ENCODE data around the gene PRELID2. TPM values are rescaled to one million over a fixed set of nuclear protein-coding genes. Genes with fewer than 3 reads are reported as not detected.
A peak's percentile ranks its signal among the peaks of the same experiment; 100 is the strongest.

Gene PRELID2
- 10 to 100 TPM in 2 of 6 donors, 1 to 10 TPM in 4; 3.2 to 13.7 (median 6.5) TPM for total RNA-seq

GRCh38 chr5:145834917-145835847 is at the start of gene PRELID2:
Gene PRELID2, minus strand, starts transcription at chr5:145835342. Its CDS starts 91 bp downstream, at chr5:145835251.
- Histone ChIP-seq H3K36me3 (no peaks in the 10 kb centered on the region), H3K9me3 (no peaks in the 10 kb centered on the region), H3K4me1 (peaks cover 10 to 26% (median 17%) of the 10 kb centered on the region in 4 donors), H3K27ac (peak within 1 kb of the TSS; percentile 52 to 81 (median 65)), H3K4me3 (peak within 1 kb of the TSS; percentile 78 to 94 (median 84)), H3K27me3 (no peaks in the 10 kb centered on the region)
- 1 to 3% methylated on average over 22 to 63 of the region's 71 CpGs for WGBS, 2 donors
- TF ChIP-seq POLR2AphosphoS5 (IDR thresholded peaks at IDR 0.05) (peak; percentile 6 to 55), EP300 (IDR thresholded peaks at IDR 0.05) (no peak), POLR2A (IDR thresholded peaks at IDR 0.05) (peak in 3 of 4 donors; percentile 44 to 76 (median 50))
- TF ChIP-seq, protein P1, sequence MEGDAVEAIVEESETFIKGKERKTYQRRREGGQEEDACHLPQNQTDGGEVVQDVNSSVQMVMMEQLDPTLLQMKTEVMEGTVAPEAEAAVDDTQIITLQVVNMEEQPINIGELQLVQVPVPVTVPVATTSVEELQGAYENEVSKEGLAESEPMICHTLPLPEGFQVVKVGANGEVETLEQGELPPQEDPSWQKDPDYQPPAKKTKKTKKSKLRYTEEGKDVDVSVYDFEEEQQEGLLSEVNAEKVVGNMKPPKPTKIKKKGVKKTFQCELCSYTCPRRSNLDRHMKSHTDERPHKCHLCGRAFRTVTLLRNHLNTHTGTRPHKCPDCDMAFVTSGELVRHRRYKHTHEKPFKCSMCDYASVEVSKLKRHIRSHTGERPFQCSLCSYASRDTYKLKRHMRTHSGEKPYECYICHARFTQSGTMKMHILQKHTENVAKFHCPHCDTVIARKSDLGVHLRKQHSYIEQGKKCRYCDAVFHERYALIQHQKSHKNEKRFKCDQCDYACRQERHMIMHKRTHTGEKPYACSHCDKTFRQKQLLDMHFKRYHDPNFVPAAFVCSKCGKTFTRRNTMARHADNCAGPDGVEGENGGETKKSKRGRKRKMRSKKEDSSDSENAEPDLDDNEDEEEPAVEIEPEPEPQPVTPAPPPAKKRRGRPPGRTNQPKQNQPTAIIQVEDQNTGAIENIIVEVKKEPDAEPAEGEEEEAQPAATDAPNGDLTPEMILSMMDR (IDR thresholded peaks at IDR 0.05), result peak in 1 of 6 experiments; percentile 15
- ATAC-seq (ENCODE audit: low FRiP score in 2 of 2) (peak; percentile 90 to 97), DNase-seq (peak; percentile 91 to 95)

GRCh38 chr5:145874765-145875164 is 39.6 kb upstream of the PRELID2 start:
- Histone ChIP-seq H3K9me3 (no peaks in the 10 kb centered on the region), H3K4me1 (no peaks in the 10 kb centered on the region), H3K27me3 (no peaks in the 10 kb centered on the region), H3K36me3 (no peaks in the 10 kb centered on the region), H3K27ac (no peak overlapping the region), H3K4me3 (no peak overlapping the region)
- ATAC-seq (ENCODE audit: low FRiP score in 2 of 2) (no peak), DNase-seq (no peak)
- WGBS, 2 donors, result 82 to 88% methylated on average over 2 of the region's 2 CpGs
- TF ChIP-seq POLR2A (IDR thresholded peaks at IDR 0.05) (no peak), POLR2AphosphoS5 (IDR thresholded peaks at IDR 0.05) (no peak)
- TF ChIP-seq, protein P1 (IDR thresholded peaks at IDR 0.05), result no peak

- Histone ChIP-seq H3K27me3 (no peaks in the 10 kb centered on the region), H3K9me3 (no peaks in the 10 kb centered on the region), H3K4me3 (no peak within 1 kb of the TSS), H3K27ac (no peak within 1 kb of the TSS), H3K4me1 (no peaks in the 10 kb centered on the region), H3K36me3 (no peaks in the 10 kb centered on the region)
- no peak for ATAC-seq (ENCODE audit: low FRiP score in 2 of 2)
- DNase-seq, result no peak
- WGBS, 2 donors, result 61 to 81% methylated on average over 3 of the region's 3 CpGs
- TF ChIP-seq POLR2A (IDR thresholded peaks at IDR 0.05), result no peak
- TF ChIP-seq EP300 (IDR thresholded peaks at IDR 0.05), result no peak
- TF ChIP-seq POLR2AphosphoS5 (IDR thresholded peaks at IDR 0.05), result no peak
- TF ChIP-seq, protein P1 (IDR thresholded peaks at IDR 0.05), result no peak
Measured at GRCh38 chr5:145872914-145873313, 37.8 kb upstream of the PRELID2 start, which contains the start of gene GRXCR2. Gene GRXCR2, minus strand, starts transcription at chr5:145873014. Its CDS starts 46 bp downstream, at chr5:145872968.

- Histone ChIP-seq H3K36me3 (no peaks in the 10 kb centered on the region), H3K4me1 (no peaks in the 10 kb centered on the region), H3K27me3 (no peaks in the 10 kb centered on the region), H3K4me3 (no peak overlapping the region), H3K9me3 (no peaks in the 10 kb centered on the region), H3K27ac (no peak overlapping the region)
- ATAC-seq (ENCODE audit: low FRiP score in 2 of 2) (no peak), DNase-seq (no peak)
- TF ChIP-seq, protein P1 (IDR thresholded peaks at IDR 0.05), result no peak
- TF ChIP-seq POLR2A (IDR thresholded peaks at IDR 0.05) (no peak), EP300 (IDR thresholded peaks at IDR 0.05) (no peak), POLR2AphosphoS5 (IDR thresholded peaks at IDR 0.05) (no peak)
- WGBS, 2 donors, result 81 to 84% methylated on average over 7 to 8 of the region's 8 CpGs
Measured at GRCh38 chr5:145872486-145872885, 37.3 kb upstream of the PRELID2 start.

Data from upper lobe of left lung (tissue), 6 donors.